CD4-positive, alpha-beta T cell treated with Interleukin-17A for 1 hour (primary cell): ENCODE measurements around the gene PDS5B.
"Not testable (repeated sequence)": the region's sequence is repeated elsewhere in the genome, so short reads cannot be mapped to it uniquely, and the experiment has no call there.

Source experiments
- DNase-seq: peaks from one replicate; pipeline ENCODE4 v3.0.0-alpha.2; 2020

PDS5B gene

GRCh38 chr13:32821149-32821688 lies 235.0 kb downstream of the PDS5B start:
- no peak for DNase-seq

- DNase-seq, result no peak
Measured at GRCh38 chr13:32822771-32823170, 236.5 kb downstream of the PDS5B start.

- no peak for DNase-seq
Measured at GRCh38 chr13:32823597-32823996, 237.3 kb downstream of the PDS5B start.

DNA sequence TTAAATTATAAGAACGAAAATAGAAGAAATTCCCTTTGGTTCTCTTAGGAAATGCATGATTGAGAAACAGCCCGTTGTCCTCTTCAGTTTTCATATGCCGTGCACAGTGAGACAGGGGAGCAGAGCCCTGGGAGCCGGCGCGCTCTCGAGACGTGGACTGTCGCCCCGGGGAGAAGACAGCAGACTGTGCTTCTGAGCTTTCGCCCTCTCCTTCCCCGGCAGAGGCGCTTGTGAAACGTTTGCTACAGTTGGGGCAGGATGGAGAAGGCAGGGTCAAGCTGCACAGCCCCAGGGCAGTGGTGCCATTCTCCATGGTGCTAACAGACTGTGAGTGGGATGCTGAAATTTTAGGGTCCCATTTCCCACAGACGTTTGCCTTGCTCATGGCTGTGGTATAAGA lies 237.8 kb downstream of the PDS5B start:
- DNase-seq, result no peak

GRCh38 chr13:32824675-32825074 lies 238.4 kb downstream of the PDS5B start:
- no peak for DNase-seq

- no peak for DNase-seq
Measured at GRCh38 chr13:32825481-32825880, 239.2 kb downstream of the PDS5B start.

DNA sequence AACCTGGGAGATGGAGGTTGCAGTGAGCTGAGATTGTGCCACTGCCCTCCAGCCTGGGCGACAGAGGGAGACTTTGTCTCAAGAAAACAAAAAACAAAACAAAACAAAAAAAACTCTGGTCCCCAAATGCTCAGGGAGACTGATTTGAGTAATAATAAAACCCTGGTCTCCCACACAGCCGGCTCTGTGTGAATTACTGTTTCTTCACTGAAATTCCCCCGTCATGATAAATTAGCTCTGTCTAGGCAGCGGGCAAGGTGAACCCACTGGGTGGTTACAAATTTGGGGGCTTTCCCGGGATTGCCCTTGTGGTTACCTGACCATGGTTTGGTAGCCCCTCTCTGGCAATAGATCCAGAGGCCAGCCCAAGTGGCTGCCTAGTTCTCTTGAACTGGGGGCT lies 240.1 kb downstream of the PDS5B start:
- DNase-seq, result not testable (repeated sequence)
